Skeletal muscle cell (primary cell): Measurements from ENCODE around the gene NKAPD1.
"Not testable (repeated sequence)": the region's sequence is repeated elsewhere in the genome, so short reads cannot be mapped to it uniquely, and the experiment has no call there.

Source experiments
- DNase-seq: peaks from one replicate; pipeline ENCODE4 v3.0.0-alpha.2; 2010; ENCODE audit warnings: low read depth
- H3K4me3 ChIP-seq: 2 replicates; pipeline ENCODE4 v1.5.1; 2011; ENCODE audit warnings: low read depth, mild to moderate bottlenecking, control low read depth, low read length, moderate library complexity

Gene NKAPD1

DNA sequence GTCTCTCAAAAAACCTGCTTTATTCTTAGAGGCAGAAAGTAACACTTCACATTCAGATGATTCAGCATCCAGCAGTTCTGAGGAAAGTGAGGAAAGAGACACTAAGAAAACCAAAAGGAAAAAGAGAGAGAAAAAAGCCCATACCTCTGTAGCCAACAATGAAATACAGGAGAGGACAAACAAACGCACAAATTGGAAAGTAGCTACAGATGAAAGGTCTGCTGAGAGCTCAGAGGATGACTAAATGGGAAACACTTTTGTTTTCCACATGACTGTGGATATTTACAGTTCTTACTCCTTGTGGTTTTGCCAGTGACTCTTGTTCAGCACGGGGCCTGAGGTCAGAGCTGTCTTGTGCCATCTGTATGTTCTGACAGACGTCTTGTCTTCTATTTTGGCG, 8.6 kb downstream of the NKAPD1 start:
- no peak overlapping the region for H3K4me3 ChIP-seq
- DNase-seq = peak; percentile 4

DNA sequence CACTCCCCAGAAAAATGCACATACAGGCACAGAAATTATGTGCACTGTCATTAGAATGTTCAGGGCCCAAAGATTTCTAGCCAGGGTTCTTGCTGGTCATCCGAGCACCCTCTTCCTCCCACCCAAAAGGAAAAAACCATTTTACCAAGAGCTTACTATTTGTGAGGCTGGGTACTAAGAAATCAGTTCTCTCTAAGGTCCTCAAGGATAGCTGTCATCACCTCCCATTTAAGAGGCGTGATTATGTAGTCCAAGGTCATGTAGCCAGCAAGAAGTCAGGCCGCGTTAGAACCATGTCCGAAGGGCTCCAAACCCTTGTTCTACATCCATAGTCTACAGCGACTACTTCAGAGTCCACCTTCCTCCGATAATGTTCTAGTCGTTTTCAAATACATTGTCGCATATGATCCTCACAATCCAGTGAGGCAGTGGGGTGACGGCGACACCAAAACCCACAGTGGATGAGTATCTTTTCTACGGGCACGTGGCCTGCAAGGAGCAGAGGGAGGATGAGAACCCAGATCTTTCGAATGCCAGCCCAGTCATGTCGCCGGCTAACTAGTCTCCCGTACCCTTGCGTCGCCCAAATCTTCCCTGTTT, 11.8 kb downstream of the NKAPD1 start:
- DNase-seq = no peak
- H3K4me3 ChIP-seq = peak overlapping the region; percentile 100

DNA sequence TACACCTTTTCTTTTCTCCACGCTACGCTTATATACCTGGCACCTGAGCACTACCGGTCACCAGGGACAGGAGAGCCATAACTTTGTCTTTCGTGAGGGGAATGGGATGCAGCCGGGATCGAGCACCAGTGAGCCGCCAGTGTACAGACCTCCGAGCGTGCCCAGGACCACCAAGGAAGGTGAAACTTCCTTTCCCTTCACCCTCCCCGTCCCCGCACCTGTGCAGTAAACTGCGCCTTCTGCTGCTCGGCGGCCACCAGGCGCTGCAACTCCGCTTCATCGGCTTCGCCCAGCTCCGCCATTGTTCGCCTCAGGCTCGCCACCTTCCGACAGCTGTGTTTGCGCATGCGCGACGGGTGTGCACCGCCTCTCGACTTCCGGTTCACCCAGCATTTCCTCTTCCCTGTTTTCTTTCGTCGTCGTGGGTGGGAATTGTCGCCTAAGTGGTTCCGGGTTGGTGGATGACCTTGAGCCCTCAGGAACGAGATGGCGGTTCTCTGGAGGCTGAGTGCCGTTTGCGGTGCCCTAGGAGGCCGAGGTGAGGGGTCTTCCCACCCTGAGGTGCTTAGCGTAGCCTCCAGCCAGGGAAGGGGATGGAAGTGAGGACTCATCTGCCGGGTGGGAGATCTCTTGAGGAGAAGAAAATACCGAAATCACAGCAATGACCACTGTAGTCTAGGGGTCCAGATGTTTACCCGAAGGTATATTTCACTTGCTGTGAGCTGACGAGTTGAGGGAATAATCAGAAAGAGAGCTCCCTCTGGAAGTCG, 12.5 kb downstream of the NKAPD1 start, which contains the start of the genes SDHD and TIMM8B:
Gene SDHD (plus strand): TSS at position 452 of the 770 bp plus-strand sequence. CDS start 35 bp downstream, at position 487.
Gene TIMM8B (minus strand): TSS at position 335 of the 770 bp plus-strand sequence. CDS start 33 bp downstream, at position 302.
- DNase-seq = peak; percentile 85
- H3K4me3 ChIP-seq = peak within 1 kb of the TSS; percentile 100

DNA sequence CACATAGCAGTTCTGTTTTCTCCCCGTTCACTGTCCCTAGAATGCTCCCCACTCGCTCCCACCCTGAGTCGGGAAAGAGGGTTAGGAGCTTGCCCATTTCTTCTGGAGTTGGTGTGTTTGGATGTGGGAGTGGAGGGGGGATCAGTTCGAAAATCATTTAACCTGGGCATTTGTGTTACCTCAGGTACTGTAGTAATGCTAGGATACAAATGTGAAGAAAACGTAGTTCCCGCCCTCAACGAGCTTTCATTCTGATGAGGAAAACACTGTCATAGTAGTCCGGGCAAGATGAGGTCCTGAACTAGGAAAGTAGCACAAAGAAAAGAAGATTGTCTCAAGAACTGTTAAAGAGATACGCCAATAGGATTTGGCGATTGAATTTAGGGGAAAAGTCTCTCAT, 13.1 kb downstream of the NKAPD1 start:
- DNase-seq = no peak
- H3K4me3 ChIP-seq = peak overlapping the region; percentile 100

DNA sequence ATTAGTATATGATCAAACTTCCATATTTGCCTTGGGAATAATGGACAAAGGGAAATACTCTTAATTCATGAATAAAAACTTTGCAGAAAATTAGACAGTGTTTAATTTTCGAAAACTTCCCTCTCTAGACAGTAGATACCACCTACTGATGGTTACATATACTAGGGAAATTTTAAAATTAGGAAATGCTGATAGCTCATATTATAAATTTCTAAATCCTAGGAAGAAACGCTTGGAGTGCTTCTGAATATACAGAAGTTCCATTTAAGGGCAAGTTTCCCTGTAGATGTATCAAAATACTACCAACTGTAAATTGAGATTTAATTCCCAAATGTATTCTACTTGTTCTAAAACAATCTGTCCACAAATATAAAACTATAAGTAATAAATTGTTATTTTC, 21.2 kb downstream of the NKAPD1 start:
- DNase-seq, H3K4me3 ChIP-seq: not testable (repeated sequence)

DNA sequence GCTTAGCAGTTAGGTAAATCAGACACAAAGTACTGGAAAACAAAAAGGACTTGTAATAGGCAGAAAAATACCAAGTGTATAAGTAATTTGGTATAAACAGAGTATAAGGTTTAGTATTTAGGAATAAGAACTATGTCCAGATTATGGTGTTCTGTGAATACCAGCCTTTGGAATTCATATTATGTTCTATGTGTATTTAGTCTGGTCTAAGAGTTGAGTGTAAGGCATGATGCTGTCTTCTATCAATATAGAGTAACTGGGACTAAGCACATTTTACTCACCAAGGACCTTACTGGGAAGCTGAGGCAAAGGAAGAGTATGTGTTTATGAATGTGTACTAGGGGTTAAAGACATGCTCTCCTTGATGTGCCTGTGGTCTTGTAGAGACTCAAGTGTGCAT, 22.1 kb downstream of the NKAPD1 start:
- no peak for DNase-seq
- H3K4me3 ChIP-seq = no peak overlapping the region

DNA sequence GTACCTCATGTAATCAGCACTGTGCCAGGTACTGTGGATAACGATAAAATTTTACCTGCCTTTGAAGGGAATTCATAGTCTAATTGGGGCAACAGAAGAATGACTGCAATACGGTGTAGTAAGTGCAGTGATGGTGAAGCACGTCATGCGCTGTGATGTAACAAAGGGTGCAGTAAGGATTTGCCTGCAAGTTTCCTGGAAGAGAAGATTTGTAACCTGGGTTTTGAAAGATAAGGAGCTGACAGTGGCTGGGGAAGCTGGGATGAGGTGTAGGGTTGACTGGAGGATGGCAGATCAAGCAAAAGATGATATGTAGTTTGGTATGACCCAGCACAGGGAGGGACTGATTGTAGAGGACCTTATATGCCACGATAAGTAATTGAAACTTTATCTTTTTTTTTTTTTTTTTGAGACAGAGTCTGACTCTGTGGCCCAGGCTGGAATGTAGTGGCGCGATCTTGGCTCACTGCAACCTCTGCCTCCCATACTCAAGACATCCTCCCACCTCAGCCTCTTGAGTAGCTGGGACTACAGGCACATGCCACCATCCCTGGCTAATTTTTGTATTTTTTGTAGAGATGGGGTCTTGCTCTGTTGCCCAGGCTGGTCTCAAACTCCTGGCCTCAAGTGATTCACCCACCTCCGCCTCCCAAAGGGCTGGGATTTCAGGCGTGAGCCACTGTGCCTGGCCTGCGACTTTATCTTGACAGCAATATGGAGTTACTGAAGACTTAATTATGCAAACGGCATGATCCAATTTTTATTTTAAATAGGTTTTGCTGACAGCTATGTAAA, 23.8 kb downstream of the NKAPD1 start:
- DNase-seq = no peak

DNA sequence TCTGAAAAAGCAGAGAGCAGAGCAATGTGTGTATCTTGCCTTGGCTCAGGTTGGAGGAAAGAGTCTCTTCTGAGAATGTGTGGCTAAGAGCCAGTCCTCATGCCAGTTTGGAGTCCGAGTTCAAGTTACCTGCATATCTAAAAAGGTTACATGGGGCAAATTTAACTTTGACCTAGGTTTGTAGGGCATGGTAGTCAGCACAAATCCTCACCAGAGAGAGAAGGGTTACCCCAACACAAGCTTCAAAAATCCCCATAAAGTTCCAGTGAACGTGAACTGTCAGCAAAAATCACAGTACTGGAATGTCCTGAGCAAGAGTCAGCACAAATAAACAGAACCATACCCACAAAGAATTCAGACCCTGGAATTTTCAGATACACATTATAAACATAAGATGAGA, 26.4 kb downstream of the NKAPD1 start:
- no peak for DNase-seq
- H3K4me3 ChIP-seq = no peak overlapping the region

More for the DNA sequence above, 23.8 kb downstream of the NKAPD1 start:
- no peak overlapping the region for H3K4me3 ChIP-seq

DNA sequence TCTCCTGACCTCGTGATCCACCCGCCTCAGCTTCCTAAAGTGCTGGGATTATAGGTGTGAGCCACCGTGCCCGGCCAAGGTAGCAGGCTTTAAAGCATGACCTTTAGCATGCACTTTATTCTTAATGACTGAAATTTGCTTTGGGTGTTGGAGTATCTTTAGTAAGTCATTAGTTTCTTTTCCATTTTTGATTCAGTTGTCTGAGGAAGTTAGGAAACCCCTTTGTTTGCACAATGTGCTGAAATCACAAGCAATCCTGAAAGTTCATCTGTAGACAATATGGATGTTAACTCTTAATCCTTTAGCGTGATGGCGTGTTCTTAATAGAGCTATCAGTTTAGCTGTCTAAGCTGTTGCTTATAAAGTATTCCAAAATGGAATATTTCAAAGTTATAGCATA, 29.3 kb downstream of the NKAPD1 start:
- DNase-seq = no peak
- H3K4me3 ChIP-seq = no peak overlapping the region

DNA sequence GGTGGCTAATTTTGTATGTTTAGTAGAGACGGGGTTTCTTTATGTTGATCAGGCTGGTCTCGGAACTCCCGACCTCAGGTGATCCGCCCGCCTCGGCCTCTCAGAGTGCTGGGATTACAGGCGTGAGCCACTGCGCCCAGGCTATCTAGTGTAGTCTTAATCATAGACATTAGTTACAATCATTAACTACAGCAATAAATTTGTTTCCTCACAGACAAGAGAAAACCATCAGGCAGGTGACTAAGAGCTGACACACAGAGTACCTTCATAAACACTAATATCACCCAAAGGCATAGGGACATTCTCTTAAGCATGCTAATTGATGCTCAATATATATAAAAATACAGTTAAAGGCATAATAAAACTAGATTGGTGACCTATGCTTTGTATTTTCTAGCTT, 32.0 kb downstream of the NKAPD1 start:
- no peak overlapping the region for H3K4me3 ChIP-seq
- DNase-seq = no peak

DNA sequence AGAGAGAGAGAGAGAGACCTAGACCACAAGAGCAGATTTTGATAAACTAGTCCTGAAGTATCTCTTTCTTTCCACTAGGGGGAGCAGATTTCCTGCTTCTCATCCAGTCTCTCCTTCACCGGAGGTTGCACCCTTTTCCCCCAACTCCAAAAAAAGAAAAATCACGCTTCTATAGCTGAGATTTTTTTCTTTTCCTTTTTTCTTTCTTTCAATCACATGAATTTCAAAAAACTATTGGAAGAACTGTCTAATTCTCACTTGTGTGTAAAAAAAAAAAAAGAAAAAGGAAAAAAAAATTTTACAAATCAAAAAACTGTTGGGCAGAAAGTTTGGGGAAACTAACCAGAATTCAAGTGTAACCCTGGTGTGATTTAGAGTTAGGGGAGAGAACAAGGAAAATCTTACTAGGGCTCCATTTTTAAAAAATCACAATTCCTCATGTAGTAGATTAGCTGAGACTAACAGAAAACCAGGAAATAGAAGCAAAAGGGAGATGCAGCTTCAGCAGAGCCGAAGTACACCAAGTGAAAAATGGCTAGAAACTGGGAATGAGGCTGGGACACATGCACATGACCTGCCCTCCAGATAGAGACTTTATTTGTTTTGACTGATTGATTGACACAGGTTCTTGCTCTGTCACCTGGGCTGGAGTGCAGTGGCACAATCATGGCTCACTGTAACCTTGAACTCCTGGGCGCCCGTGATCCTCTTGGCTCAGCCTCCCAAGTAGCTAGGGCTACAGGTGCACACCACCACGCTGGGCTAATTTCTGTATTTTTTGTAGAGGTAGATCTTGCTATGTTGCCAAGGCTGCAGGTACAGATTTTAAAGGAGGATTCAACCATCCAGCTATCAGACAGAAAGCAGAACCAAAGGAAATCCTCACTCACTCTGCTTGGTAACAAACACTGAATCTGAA, 39.7 kb downstream of the NKAPD1 start:
- peak; percentile 16 for DNase-seq
- no peak overlapping the region for H3K4me3 ChIP-seq

DNA sequence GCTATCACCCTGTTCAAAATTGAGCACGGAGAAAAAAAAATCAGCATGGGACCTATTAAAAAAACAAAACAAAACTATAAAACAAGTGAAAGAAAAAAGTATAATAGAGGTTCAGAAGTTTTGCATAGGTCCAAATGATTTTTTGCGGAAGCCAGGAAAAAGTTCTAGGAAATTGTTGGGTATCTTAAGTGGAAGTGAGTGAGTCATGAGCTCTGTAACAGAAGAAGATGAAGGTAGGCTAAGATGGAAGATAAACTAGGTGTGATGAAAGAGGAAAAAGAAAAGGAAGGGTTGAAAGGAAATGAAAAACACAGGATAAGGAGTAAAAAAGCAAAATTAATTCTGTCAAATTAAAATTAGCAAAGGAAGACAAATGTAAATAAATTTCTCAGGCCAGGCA, 40.4 kb downstream of the NKAPD1 start:
- no peak for DNase-seq
- no peak overlapping the region for H3K4me3 ChIP-seq

DNA sequence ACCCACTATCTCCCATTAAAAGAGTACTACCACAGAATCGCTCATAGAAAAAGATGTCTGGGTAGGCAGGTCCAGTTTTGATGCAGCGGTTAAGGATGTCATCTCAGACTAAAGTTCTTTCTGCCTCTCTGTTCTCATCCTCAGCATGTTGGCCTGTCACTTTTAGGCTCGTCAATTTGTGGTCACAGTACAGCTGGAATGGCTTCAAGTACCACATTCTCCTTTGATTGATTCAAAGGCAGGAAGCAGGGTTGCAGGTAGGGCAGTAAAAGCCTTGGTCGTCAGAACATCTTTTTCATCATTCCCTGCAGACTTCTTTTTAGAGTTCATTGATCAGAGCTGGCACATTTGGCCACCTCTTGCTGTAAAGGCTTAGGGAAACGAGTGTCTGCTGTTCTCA, 41.3 kb downstream of the NKAPD1 start:
- H3K4me3 ChIP-seq = no peak overlapping the region
- DNase-seq = no peak

DNA sequence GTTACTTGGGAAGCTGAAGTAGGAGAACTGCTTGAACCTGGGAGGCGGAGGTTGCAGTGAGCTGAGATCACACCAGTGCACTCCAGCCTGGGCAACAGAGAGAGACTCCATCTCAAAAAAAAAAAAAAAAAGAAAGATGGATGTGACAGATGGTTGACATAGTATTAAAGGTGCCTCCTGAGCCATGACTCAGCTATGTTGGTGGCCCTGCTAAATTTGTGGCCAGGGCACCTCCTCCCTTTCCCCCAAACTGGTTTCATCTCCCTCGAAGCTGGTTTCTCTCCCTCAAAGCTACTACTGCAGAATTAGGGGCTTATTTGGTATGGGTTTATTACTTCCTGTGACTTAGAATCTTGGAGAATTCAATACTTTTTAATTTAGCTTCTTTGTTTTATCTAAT, 44.1 kb downstream of the NKAPD1 start:
- DNase-seq = no peak
- no peak overlapping the region for H3K4me3 ChIP-seq

DNA sequence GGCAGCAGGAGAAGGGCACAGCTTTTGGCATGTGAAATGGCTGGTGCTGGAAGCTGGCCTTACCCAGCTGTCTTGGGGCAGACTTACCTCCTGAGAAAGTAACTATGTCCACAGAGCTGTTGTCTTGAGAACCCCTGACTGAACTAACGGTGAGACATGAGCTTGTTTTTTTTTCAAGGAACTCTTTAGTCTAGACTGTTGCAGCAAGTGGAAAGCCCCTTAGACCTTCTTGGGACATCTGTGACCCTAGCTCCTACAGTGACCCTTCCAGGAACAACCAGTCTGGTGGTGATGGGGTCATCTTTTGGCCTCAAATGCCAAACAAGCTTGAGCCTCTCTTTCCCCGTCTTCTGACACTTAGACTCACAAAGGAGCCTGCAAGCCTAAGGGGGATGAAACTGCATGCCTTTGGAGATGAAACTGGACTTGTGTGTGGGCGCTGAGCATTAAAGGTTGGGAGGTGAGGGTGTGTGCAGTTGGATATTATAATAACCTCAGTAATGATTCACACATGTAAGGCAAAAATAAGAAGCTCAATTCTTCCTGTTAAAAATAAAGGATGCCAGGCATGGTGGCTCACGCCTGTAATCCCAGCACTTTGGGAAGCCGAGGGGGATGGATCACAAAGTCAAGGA, 48.0 kb downstream of the NKAPD1 start:
- no peak overlapping the region for H3K4me3 ChIP-seq
- DNase-seq = no peak

DNA sequence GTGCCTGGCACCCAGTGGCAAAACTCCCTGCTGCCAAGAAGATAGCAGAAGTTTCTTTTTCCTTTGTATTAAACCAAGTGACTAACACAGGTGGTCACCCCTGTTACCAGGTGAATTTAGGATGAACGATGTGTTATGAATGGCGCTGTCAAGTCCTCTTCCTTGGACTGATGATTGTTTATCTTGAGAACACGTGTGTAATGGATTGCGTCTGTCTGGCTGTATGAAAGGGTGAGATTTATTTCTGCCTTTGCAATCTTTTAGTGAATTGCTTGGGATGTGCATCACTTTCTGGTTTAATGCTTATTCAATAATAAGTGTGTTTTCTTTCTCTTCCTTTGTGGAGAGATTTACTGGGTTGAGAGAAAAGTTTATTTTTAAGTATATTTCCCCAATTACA, 49.0 kb downstream of the NKAPD1 start:
- no peak for DNase-seq
- H3K4me3 ChIP-seq = no peak overlapping the region

DNA sequence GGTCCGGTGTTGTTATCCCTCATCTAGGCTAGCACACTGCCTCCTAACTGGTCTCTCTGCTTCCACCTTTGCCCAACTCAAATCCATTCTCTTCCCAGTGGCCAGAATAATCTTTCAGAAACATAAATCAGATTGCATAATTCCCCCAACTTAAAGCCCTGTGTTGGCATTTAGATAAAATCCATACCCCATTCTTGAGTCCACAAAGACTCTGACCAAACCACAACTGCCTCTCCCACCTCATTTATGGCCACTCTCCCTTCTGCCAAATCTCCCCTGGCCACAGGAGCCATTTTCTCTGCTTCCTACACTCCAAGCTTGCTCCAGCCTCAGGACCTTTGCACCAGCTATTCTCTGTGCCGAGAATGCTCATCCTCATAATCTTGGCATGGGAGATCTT, 53.0 kb downstream of the NKAPD1 start:
- no peak for DNase-seq
- no peak overlapping the region for H3K4me3 ChIP-seq

DNA sequence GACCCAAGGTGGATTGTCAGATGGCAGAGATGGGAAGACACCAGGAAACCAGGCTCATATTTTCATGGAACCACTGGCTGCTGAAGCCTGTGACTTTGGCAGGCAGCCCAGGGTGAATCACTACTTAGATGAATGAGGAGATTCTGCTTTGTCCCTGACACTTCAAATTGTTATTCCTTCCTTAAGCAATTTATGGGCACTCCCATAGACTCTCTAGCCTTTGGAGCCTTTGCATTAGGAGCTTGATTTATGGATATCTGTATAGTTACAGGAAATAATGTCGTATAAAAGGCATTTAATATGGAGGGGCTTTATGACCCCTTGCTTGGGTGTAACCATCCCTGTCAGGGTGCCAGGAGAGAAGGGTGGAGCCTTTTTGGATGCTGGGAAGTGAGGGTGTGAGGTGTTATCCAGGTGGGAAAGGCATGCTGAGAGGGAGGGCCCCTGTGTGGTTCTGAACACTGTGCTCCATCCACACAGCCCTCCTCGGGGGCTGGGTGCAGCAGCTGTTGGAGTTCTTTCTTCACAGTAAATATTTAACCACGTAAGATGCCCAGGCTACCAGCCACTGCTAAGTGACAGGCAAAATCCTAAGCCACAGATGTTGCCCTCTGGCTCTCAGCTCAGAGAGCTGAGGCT, 54.5 kb downstream of the NKAPD1 start:
- H3K4me3 ChIP-seq = no peak overlapping the region
- DNase-seq = peak; percentile 65
